ENCODE data around the gene PDF.
"Not testable (repeated sequence)": the region's sequence is repeated elsewhere in the genome, so short reads cannot be mapped to it uniquely, and the experiment has no call there.

DNA sequence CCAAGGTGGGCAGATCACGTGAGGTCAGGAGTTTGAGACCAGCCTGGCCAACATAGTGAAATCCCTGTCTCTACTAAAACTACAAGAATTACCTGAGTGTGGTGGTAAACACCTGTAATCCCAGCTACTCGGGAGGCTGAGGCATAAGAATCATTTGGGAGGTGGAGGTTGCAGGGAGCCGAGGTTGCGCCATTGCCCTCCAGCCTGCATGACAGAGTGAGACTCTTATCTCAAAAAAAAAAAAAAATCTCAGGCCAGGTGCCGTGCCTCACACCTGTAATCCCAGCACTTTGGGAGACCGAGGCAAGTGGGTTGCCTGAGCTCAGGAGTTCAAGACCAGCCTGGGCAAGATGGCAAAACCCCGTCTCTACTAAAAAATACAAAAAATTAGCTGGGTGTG, 33.6 kb downstream of the PDF start:
- TF ChIP-seq, protein P1, sequence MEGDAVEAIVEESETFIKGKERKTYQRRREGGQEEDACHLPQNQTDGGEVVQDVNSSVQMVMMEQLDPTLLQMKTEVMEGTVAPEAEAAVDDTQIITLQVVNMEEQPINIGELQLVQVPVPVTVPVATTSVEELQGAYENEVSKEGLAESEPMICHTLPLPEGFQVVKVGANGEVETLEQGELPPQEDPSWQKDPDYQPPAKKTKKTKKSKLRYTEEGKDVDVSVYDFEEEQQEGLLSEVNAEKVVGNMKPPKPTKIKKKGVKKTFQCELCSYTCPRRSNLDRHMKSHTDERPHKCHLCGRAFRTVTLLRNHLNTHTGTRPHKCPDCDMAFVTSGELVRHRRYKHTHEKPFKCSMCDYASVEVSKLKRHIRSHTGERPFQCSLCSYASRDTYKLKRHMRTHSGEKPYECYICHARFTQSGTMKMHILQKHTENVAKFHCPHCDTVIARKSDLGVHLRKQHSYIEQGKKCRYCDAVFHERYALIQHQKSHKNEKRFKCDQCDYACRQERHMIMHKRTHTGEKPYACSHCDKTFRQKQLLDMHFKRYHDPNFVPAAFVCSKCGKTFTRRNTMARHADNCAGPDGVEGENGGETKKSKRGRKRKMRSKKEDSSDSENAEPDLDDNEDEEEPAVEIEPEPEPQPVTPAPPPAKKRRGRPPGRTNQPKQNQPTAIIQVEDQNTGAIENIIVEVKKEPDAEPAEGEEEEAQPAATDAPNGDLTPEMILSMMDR (IDR thresholded peaks at IDR 0.05; ENCODE audit: low read depth, low read length, missing input control): not testable (repeated sequence)
- not testable (repeated sequence) for TF ChIP-seq YY1 (IDR thresholded peaks at IDR 0.05); TAF1 (conservative IDR thresholded peaks at IDR 0.05); JUND (IDR thresholded peaks at IDR 0.05); RAD21 (IDR thresholded peaks at IDR 0.05)
- TF ChIP-seq, protein P2, sequence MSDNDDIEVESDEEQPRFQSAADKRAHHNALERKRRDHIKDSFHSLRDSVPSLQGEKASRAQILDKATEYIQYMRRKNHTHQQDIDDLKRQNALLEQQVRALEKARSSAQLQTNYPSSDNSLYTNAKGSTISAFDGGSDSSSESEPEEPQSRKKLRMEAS (IDR thresholded peaks at IDR 0.05): not testable (repeated sequence)

Measured in liver (tissue), 3 donors.